Measurements from ENCODE around the gene CLSTN2. TPM values are rescaled to one million over a fixed set of nuclear protein-coding genes. Genes with fewer than 3 reads are reported as not detected.

CLSTN2 gene
- total RNA-seq, 1 donor from 2014 or later: 4.7 TPM

GRCh38 chr3:140233702-140234101 lies 298.7 kb downstream of the CLSTN2 start:
- Histone ChIP-seq H3K36me3 (ENCODE audit: control insufficient read depth in 3 of 3, insufficient read depth in 3 of 3, low read length in 3 of 3) (no peaks in the 10 kb centered on the region), H3K9ac (ENCODE audit: low read depth in 1 of 3, low read length in 3 of 3) (no peak overlapping the region), H3K27me3 (ENCODE audit: control insufficient read depth in 3 of 3, insufficient read depth in 3 of 3, low read length in 3 of 3) (no peaks in the 10 kb centered on the region), H3K4me1 (ENCODE audit: control insufficient read depth in 3 of 3, insufficient read depth in 3 of 3, low read length in 3 of 3) (no peaks in the 10 kb centered on the region), H3K9me3 (ENCODE audit: control insufficient read depth in 3 of 3, low read length in 3 of 3) (no peaks in the 10 kb centered on the region), H3K4me3 (ENCODE audit: low read length in 3 of 3) (no peak overlapping the region), H3K27ac (ENCODE audit: low read depth, low read length) (no peak overlapping the region)

- Histone ChIP-seq H3K4me1 (ENCODE audit: control insufficient read depth in 3 of 3, insufficient read depth in 3 of 3, low read length in 3 of 3) (no peaks in the 10 kb centered on the region), H3K9me3 (ENCODE audit: control insufficient read depth in 3 of 3, low read length in 3 of 3) (no peaks in the 10 kb centered on the region), H3K9ac (ENCODE audit: low read depth in 1 of 3, low read length in 3 of 3) (no peak overlapping the region), H3K36me3 (ENCODE audit: control insufficient read depth in 3 of 3, insufficient read depth in 3 of 3, low read length in 3 of 3) (no peaks in the 10 kb centered on the region), H3K27me3 (ENCODE audit: control insufficient read depth in 3 of 3, insufficient read depth in 3 of 3, low read length in 3 of 3) (no peaks in the 10 kb centered on the region), H3K27ac (ENCODE audit: low read depth, low read length) (no peak overlapping the region), H3K4me3 (ENCODE audit: low read length in 3 of 3) (no peak overlapping the region)
Observed at GRCh38 chr3:140234256-140234655, 299.3 kb downstream of the CLSTN2 start.

GRCh38 chr3:140236836-140237501 lies 302.0 kb downstream of the CLSTN2 start:
- Histone ChIP-seq H3K4me1 (ENCODE audit: control insufficient read depth in 3 of 3, insufficient read depth in 3 of 3, low read length in 3 of 3) (no peaks in the 10 kb centered on the region), H3K27ac (ENCODE audit: low read depth, low read length) (no peak overlapping the region), H3K27me3 (ENCODE audit: control insufficient read depth in 3 of 3, insufficient read depth in 3 of 3, low read length in 3 of 3) (no peaks in the 10 kb centered on the region), H3K9ac (ENCODE audit: low read depth in 1 of 3, low read length in 3 of 3) (no peak overlapping the region), H3K9me3 (ENCODE audit: control insufficient read depth in 3 of 3, low read length in 3 of 3) (no peaks in the 10 kb centered on the region), H3K4me3 (ENCODE audit: low read length in 3 of 3) (no peak overlapping the region), H3K36me3 (ENCODE audit: control insufficient read depth in 3 of 3, insufficient read depth in 3 of 3, low read length in 3 of 3) (no peaks in the 10 kb centered on the region)

GRCh38 chr3:140238646-140239314 lies 303.8 kb downstream of the CLSTN2 start:
- peaks cover 2 to 15% (median 12%) of the 10 kb centered on the region in 3 donors for H3K4me1 ChIP-seq (ENCODE audit: control insufficient read depth in 3 of 3, insufficient read depth in 3 of 3, low read length in 3 of 3)
- no peak overlapping the region for H3K9ac ChIP-seq (ENCODE audit: low read depth in 1 of 3, low read length in 3 of 3)
- no peaks in the 10 kb centered on the region for H3K36me3 ChIP-seq (ENCODE audit: control insufficient read depth in 3 of 3, insufficient read depth in 3 of 3, low read length in 3 of 3)
- no peaks in the 10 kb centered on the region for H3K27me3 ChIP-seq (ENCODE audit: control insufficient read depth in 3 of 3, insufficient read depth in 3 of 3, low read length in 3 of 3)
- no peaks in the 10 kb centered on the region for H3K9me3 ChIP-seq (ENCODE audit: control insufficient read depth in 3 of 3, low read length in 3 of 3)
- H3K4me3 ChIP-seq (ENCODE audit: low read length in 3 of 3): no peak overlapping the region
- no peak overlapping the region for H3K27ac ChIP-seq (ENCODE audit: low read depth, low read length)

- no peaks in the 10 kb centered on the region for H3K27me3 ChIP-seq (ENCODE audit: control insufficient read depth in 3 of 3, insufficient read depth in 3 of 3, low read length in 3 of 3)
- H3K9ac ChIP-seq (ENCODE audit: low read depth in 1 of 3, low read length in 3 of 3): no peak overlapping the region
- no peak overlapping the region for H3K4me3 ChIP-seq (ENCODE audit: low read length in 3 of 3)
- H3K9me3 ChIP-seq (ENCODE audit: control insufficient read depth in 3 of 3, low read length in 3 of 3): no peaks in the 10 kb centered on the region
- H3K27ac ChIP-seq (ENCODE audit: low read depth, low read length): peak overlapping the region; percentile 62
- peaks cover 3 to 22% (median 12%) of the 10 kb centered on the region in 3 donors for H3K4me1 ChIP-seq (ENCODE audit: control insufficient read depth in 3 of 3, insufficient read depth in 3 of 3, low read length in 3 of 3)
- no peaks in the 10 kb centered on the region for H3K36me3 ChIP-seq (ENCODE audit: control insufficient read depth in 3 of 3, insufficient read depth in 3 of 3, low read length in 3 of 3)
Observed at GRCh38 chr3:140242818-140243276, 307.9 kb downstream of the CLSTN2 start.

GRCh38 chr3:140243575-140243974 lies 308.6 kb downstream of the CLSTN2 start:
- H3K4me1 ChIP-seq (ENCODE audit: control insufficient read depth in 3 of 3, insufficient read depth in 3 of 3, low read length in 3 of 3): peaks cover 3 to 22% (median 12%) of the 10 kb centered on the region in 3 donors
- no peaks in the 10 kb centered on the region for H3K36me3 ChIP-seq (ENCODE audit: control insufficient read depth in 3 of 3, insufficient read depth in 3 of 3, low read length in 3 of 3)
- no peaks in the 10 kb centered on the region for H3K9me3 ChIP-seq (ENCODE audit: control insufficient read depth in 3 of 3, low read length in 3 of 3)
- no peaks in the 10 kb centered on the region for H3K27me3 ChIP-seq (ENCODE audit: control insufficient read depth in 3 of 3, insufficient read depth in 3 of 3, low read length in 3 of 3)
- H3K27ac ChIP-seq (ENCODE audit: low read depth, low read length): peak overlapping the region; percentile 62
- peak overlapping the region in 1 of 3 donors; percentile 15 for H3K4me3 ChIP-seq (ENCODE audit: low read length in 3 of 3)
- no peak overlapping the region for H3K9ac ChIP-seq (ENCODE audit: low read depth in 1 of 3, low read length in 3 of 3)

GRCh38 chr3:140244893-140245292 lies 309.9 kb downstream of the CLSTN2 start:
- Histone ChIP-seq H3K27ac (ENCODE audit: low read depth, low read length) (no peak overlapping the region), H3K9ac (ENCODE audit: low read depth in 1 of 3, low read length in 3 of 3) (no peak overlapping the region), H3K9me3 (ENCODE audit: control insufficient read depth in 3 of 3, low read length in 3 of 3) (no peaks in the 10 kb centered on the region), H3K4me1 (ENCODE audit: control insufficient read depth in 3 of 3, insufficient read depth in 3 of 3, low read length in 3 of 3) (peaks cover 3 to 22% (median 12%) of the 10 kb centered on the region in 3 donors), H3K36me3 (ENCODE audit: control insufficient read depth in 3 of 3, insufficient read depth in 3 of 3, low read length in 3 of 3) (no peaks in the 10 kb centered on the region), H3K4me3 (ENCODE audit: low read length in 3 of 3) (no peak overlapping the region), H3K27me3 (ENCODE audit: control insufficient read depth in 3 of 3, insufficient read depth in 3 of 3, low read length in 3 of 3) (no peaks in the 10 kb centered on the region)

- no peak overlapping the region for H3K4me3 ChIP-seq (ENCODE audit: low read length in 3 of 3)
- no peaks in the 10 kb centered on the region for H3K27me3 ChIP-seq (ENCODE audit: control insufficient read depth in 3 of 3, insufficient read depth in 3 of 3, low read length in 3 of 3)
- no peaks in the 10 kb centered on the region for H3K9me3 ChIP-seq (ENCODE audit: control insufficient read depth in 3 of 3, low read length in 3 of 3)
- H3K27ac ChIP-seq (ENCODE audit: low read depth, low read length): no peak overlapping the region
- H3K36me3 ChIP-seq (ENCODE audit: control insufficient read depth in 3 of 3, insufficient read depth in 3 of 3, low read length in 3 of 3): no peaks in the 10 kb centered on the region
- H3K4me1 ChIP-seq (ENCODE audit: control insufficient read depth in 3 of 3, insufficient read depth in 3 of 3, low read length in 3 of 3): peaks cover 6 to 22% (median 12%) of the 10 kb centered on the region in 3 donors
- no peak overlapping the region for H3K9ac ChIP-seq (ENCODE audit: low read depth in 1 of 3, low read length in 3 of 3)
Observed at GRCh38 chr3:140246578-140246977, 311.6 kb downstream of the CLSTN2 start.

- H3K36me3 ChIP-seq (ENCODE audit: control insufficient read depth in 3 of 3, insufficient read depth in 3 of 3, low read length in 3 of 3): no peaks in the 10 kb centered on the region
- no peaks in the 10 kb centered on the region for H3K27me3 ChIP-seq (ENCODE audit: control insufficient read depth in 3 of 3, insufficient read depth in 3 of 3, low read length in 3 of 3)
- H3K9ac ChIP-seq (ENCODE audit: low read depth in 1 of 3, low read length in 3 of 3): no peak overlapping the region
- peaks cover 0 to 2% (median 0%) of the 10 kb centered on the region in 3 donors for H3K9me3 ChIP-seq (ENCODE audit: control insufficient read depth in 3 of 3, low read length in 3 of 3)
- no peak overlapping the region for H3K4me3 ChIP-seq (ENCODE audit: low read length in 3 of 3)
- H3K4me1 ChIP-seq (ENCODE audit: control insufficient read depth in 3 of 3, insufficient read depth in 3 of 3, low read length in 3 of 3): peaks cover 9 to 17% (median 9%) of the 10 kb centered on the region in 3 donors
- H3K27ac ChIP-seq (ENCODE audit: low read depth, low read length): no peak overlapping the region
Observed at GRCh38 chr3:140247775-140248174, 312.8 kb downstream of the CLSTN2 start.

GRCh38 chr3:140249188-140249587 lies 314.2 kb downstream of the CLSTN2 start:
- H3K36me3 ChIP-seq (ENCODE audit: control insufficient read depth in 3 of 3, insufficient read depth in 3 of 3, low read length in 3 of 3): no peaks in the 10 kb centered on the region
- H3K4me3 ChIP-seq (ENCODE audit: low read length in 3 of 3): no peak overlapping the region
- H3K9me3 ChIP-seq (ENCODE audit: control insufficient read depth in 3 of 3, low read length in 3 of 3): peaks cover 0 to 2% (median 0%) of the 10 kb centered on the region in 3 donors
- H3K4me1 ChIP-seq (ENCODE audit: control insufficient read depth in 3 of 3, insufficient read depth in 3 of 3, low read length in 3 of 3): peaks cover 0 to 6% (median 3%) of the 10 kb centered on the region in 3 donors
- no peak overlapping the region for H3K27ac ChIP-seq (ENCODE audit: low read depth, low read length)
- H3K27me3 ChIP-seq (ENCODE audit: control insufficient read depth in 3 of 3, insufficient read depth in 3 of 3, low read length in 3 of 3): no peaks in the 10 kb centered on the region
- H3K9ac ChIP-seq (ENCODE audit: low read depth in 1 of 3, low read length in 3 of 3): no peak overlapping the region

Measured in skeletal muscle tissue (tissue), 4 donors.